Activated CD8-positive, alpha-beta memory T cell treated with anti-CD3 and anti-CD28 coated beads, Interleukin-2, amount 50 U/mL, for 48 hours (primary cell): Measurements from ENCODE around the gene TIPIN.
A peak's percentile ranks its signal among the peaks of the same experiment; 100 is the strongest.
"Not testable (repeated sequence)": the region's sequence is repeated elsewhere in the genome, so short reads cannot be mapped to it uniquely, and the experiment has no call there.

Source experiments
- DNase-seq: peaks from one replicate; pipeline ENCODE4 v3.0.0-alpha.2; 2020

TIPIN gene

GRCh38 chr15:66381376-66381775 is 24.9 kb upstream of the TIPIN start:
- DNase-seq: not testable (repeated sequence)

- DNase-seq: no peak
Observed at GRCh38 chr15:66378814-66379430, 22.4 kb upstream of the TIPIN start.

- DNase-seq: no peak
Observed at GRCh38 chr15:66374179-66374578, 17.7 kb upstream of the TIPIN start.

- DNase-seq: peak; percentile 57
Observed at GRCh38 chr15:66369773-66370651, 13.5 kb upstream of the TIPIN start.

- no peak for DNase-seq
Observed at GRCh38 chr15:66364944-66365528, 8.6 kb upstream of the TIPIN start.

- DNase-seq: no peak
Observed at GRCh38 chr15:66362776-66363175, 6.3 kb upstream of the TIPIN start.

- not testable (repeated sequence) for DNase-seq
Observed at GRCh38 chr15:66361745-66362460, 5.4 kb upstream of the TIPIN start.

GRCh38 chr15:66359740-66360139 is 3.3 kb upstream of the TIPIN start:
- DNase-seq: no peak

- DNase-seq: no peak
Observed at GRCh38 chr15:66356077-66356358, 467 bp downstream of the TIPIN start.

GRCh38 chr15:66348530-66348929 is 8.0 kb downstream of the TIPIN start:
- DNase-seq: not testable (repeated sequence)

GRCh38 chr15:66328771-66329170 is 27.7 kb downstream of the TIPIN start:
- DNase-seq: no peak

GRCh38 chr15:66327736-66328135 is 28.7 kb downstream of the TIPIN start:
- no peak for DNase-seq

GRCh38 chr15:66326051-66326450 is 30.4 kb downstream of the TIPIN start:
- no peak for DNase-seq

GRCh38 chr15:66323312-66323928 is 33.1 kb downstream of the TIPIN start:
- DNase-seq: no peak

GRCh38 chr15:66312144-66312543 is 44.3 kb downstream of the TIPIN start:
- no peak for DNase-seq

- DNase-seq: no peak
Observed at GRCh38 chr15:66310786-66311185, 45.7 kb downstream of the TIPIN start.

- no peak for DNase-seq
Observed at GRCh38 chr15:66309828-66310227, 46.7 kb downstream of the TIPIN start.

GRCh38 chr15:66308531-66308930 is 48.0 kb downstream of the TIPIN start:
- DNase-seq: no peak

GRCh38 chr15:66306381-66306780 is 50.1 kb downstream of the TIPIN start:
- no peak for DNase-seq

- not testable (repeated sequence) for DNase-seq
Observed at GRCh38 chr15:66304425-66304824, 52.1 kb downstream of the TIPIN start.

GRCh38 chr15:66302489-66303278 is 53.8 kb downstream of the TIPIN start:
- no peak for DNase-seq

- DNase-seq: no peak
Observed at GRCh38 chr15:66298803-66299251, 57.7 kb downstream of the TIPIN start.
